HCT116 (cell line): ENCODE results near the gene HILPDA.

ENCODE experiments used
- CTCF ChIP-seq, 3 experiments: fragments of 200-600 bp in 1 of 3; sonication (generic) in 1 of 3; IDR thresholded peaks in 2 of 3; conservative IDR thresholded peaks in 1 of 3; 2 replicates each; pipeline ENCODE4 v1.5.1; 2012 to 2017; ENCODE audit warnings: low read depth in 2 of 3, low read length in 2 of 3, antibody characterized with exemption in 1 of 3, borderline replicate concordance in 1 of 3, control low read depth in 1 of 3, mild to moderate bottlenecking in 1 of 3, mixed read lengths in 1 of 3, mixed run types in 1 of 3, moderate library complexity in 1 of 3; ENCODE audit not compliant: insufficient read depth in 1 of 3
- EZH2phosphoT487 ChIP-seq: fragments of 200-600 bp; IDR thresholded peaks from 2 replicates; pipeline ENCODE4 v1.6.1; 2018; ENCODE audit warnings: antibody characterized with exemption, borderline replicate concordance
- FOSL1 ChIP-seq: IDR thresholded peaks from 2 replicates; pipeline ENCODE4 v1.6.1; 2012; ENCODE audit warnings: low read depth
- JUND ChIP-seq: IDR thresholded peaks from 2 replicates; pipeline ENCODE4 v1.6.1; 2012
- MAX ChIP-seq: IDR thresholded peaks from 2 replicates; pipeline ENCODE4 v1.6.1; 2012
- POLR2A ChIP-seq: IDR thresholded peaks from 2 replicates; pipeline ENCODE4 v1.7.0; 2011; ENCODE audit warnings: borderline replicate concordance; ENCODE audit not compliant: insufficient read depth, insufficient read length; ENCODE audit errors: extremely low read depth
- RAD21 ChIP-seq: IDR thresholded peaks from 2 replicates; pipeline ENCODE4 v1.6.1; 2012; ENCODE audit warnings: low read depth, mild to moderate bottlenecking
- SIN3A ChIP-seq: IDR thresholded peaks from 2 replicates; pipeline ENCODE4 v1.6.1; 2012; ENCODE audit warnings: low read depth
- SP1 ChIP-seq: IDR thresholded peaks from 2 replicates; pipeline ENCODE4 v1.6.1; 2012; ENCODE audit warnings: low read depth
- SRF ChIP-seq: IDR thresholded peaks from 2 replicates; pipeline ENCODE4 v1.6.1; 2012; ENCODE audit warnings: low read depth
- TCF7L2 ChIP-seq: IDR thresholded peaks from 2 replicates; pipeline ENCODE4 v1.7.0; 2011; ENCODE audit warnings: borderline replicate concordance, inconsistent platforms; ENCODE audit not compliant: insufficient read depth, insufficient read length; ENCODE audit errors: extremely low read depth
- YY1 ChIP-seq: IDR thresholded peaks from 2 replicates; pipeline ENCODE4 v1.6.1; 2011; ENCODE audit warnings: low read length, low read depth, moderate library complexity, mild to moderate bottlenecking; ENCODE audit not compliant: insufficient replicate concordance; ENCODE audit errors: extremely low read depth
- ZNF274 ChIP-seq: fragments of 200-500 bp; sonication (Bioruptor generic); IDR thresholded peaks from 2 replicates; pipeline ENCODE4 v1.6.1; 2014; ENCODE audit warnings: mild to moderate bottlenecking, low read depth, low read length, inconsistent platforms

GRCh38 chr7:128420773-128421172, 34.9 kb upstream of the HILPDA start:
- TF ChIP-seq CTCF (IDR thresholded peaks at IDR 0.05 in 2 of 3, conservative IDR thresholded peaks at IDR 0.05 in 1 of 3; ENCODE audit: borderline replicate concordance in 1 of 3, insufficient read depth in 1 of 3, low read depth in 2 of 3, low read length in 2 of 3) = no peak
- no peak for TF ChIP-seq SRF
- no peak for TF ChIP-seq MAX
- TF ChIP-seq EZH2phosphoT487 = no peak
- no peak for TF ChIP-seq POLR2A
- TF ChIP-seq SIN3A = no peak
- TF ChIP-seq RAD21 = no peak
- TF ChIP-seq ZNF274 = no peak
- TF ChIP-seq TCF7L2 = no peak
- no peak for TF ChIP-seq JUND
- TF ChIP-seq YY1 = no peak
- TF ChIP-seq FOSL1 = no peak
- TF ChIP-seq SP1 = no peak
